SK-N-MC (cell line): Measurements from ENCODE around the gene CACNA1E.

Experiments
- EZH2 ChIP-seq: fragments of 200-600 bp; sonication (generic); IDR thresholded peaks from one replicate; pipeline ENCODE4 v1.6.1; 2017; ENCODE audit warnings: antibody characterized with exemption
- POLR2AphosphoS5 ChIP-seq: IDR thresholded peaks from 2 replicates; pipeline ENCODE4 v1.6.1; 2012; ENCODE audit warnings: mild to moderate bottlenecking, low read depth, low read length, borderline replicate concordance

DNA sequence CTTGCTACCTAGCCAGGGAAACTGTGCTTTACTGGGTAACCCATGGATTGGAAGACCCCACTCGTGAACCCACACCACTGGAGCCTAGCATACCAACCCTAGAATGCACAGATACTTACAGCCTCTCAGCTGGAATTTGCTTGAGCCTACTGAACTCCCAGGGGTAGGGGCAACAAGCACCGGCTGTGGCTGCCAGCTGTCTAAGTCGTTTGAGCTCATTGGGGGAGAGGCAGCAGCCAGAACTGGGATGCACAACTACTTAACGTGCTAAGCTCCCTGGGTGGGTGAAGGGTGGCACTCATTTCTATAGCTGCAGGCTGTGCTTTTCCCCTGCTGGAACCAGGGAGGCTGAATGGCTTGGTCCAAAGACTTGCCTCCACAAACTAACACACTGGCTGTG lies 365.8 kb downstream of the CACNA1E start:
- TF ChIP-seq EZH2 (no peak), POLR2AphosphoS5 (no peak)
